Measurements from ENCODE around the gene KPNA4. TPM values are rescaled to one million over a fixed set of nuclear protein-coding genes. Genes with fewer than 3 reads are reported as not detected.

KPNA4 gene
- total RNA-seq, 6 experiments from 2014 or later, result 14.4 to 32.5 (median 18.9) TPM

DNA sequence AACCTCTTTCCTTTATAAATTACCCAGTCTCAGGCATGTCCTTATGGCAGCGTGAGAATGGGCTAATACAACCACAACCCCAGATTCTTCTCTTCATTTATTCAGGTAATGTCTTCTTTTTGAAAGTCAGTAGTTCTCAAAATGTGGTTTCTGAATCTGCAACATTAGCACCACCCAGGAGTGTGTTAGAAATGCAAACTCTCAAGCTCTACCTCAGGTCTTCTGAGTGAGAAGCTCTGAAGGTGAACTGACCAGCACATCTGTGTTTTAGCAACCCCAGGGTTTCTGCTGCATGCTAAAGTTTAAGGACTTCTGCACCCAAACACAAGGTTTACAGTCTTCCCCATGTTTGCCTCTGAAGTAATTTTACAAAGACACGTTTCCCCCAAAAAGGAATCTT, 93.5 kb downstream of the KPNA4 start:
- H3K4me3 ChIP-seq, result no peak overlapping the region
- no peaks in the 10 kb centered on the region for H3K36me3 ChIP-seq
- intact Hi-C loops (cut with DNase I), result no loop called here
- H3K27me3 ChIP-seq, result no peaks in the 10 kb centered on the region
- no peaks in the 10 kb centered on the region for H3K9me3 ChIP-seq
- 52% methylated on average over 2 of the region's 2 CpGs for WGBS (ENCODE audit: insufficient coverage, low coverage, low lambda C conversion rate, missing lambda C conversion rate)
- TF ChIP-seq, protein P1, sequence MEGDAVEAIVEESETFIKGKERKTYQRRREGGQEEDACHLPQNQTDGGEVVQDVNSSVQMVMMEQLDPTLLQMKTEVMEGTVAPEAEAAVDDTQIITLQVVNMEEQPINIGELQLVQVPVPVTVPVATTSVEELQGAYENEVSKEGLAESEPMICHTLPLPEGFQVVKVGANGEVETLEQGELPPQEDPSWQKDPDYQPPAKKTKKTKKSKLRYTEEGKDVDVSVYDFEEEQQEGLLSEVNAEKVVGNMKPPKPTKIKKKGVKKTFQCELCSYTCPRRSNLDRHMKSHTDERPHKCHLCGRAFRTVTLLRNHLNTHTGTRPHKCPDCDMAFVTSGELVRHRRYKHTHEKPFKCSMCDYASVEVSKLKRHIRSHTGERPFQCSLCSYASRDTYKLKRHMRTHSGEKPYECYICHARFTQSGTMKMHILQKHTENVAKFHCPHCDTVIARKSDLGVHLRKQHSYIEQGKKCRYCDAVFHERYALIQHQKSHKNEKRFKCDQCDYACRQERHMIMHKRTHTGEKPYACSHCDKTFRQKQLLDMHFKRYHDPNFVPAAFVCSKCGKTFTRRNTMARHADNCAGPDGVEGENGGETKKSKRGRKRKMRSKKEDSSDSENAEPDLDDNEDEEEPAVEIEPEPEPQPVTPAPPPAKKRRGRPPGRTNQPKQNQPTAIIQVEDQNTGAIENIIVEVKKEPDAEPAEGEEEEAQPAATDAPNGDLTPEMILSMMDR (IDR thresholded peaks at IDR 0.05), result no peak
- TF ChIP-seq POLR2A (IDR thresholded peaks at IDR 0.05), result no peak
- no peak overlapping the region for H3K27ac ChIP-seq
- ATAC-seq, result no peak
- peaks cover 0 to 5% (median 0%) of the 10 kb centered on the region in 4 donors for H3K4me1 ChIP-seq
- DNase-seq, result no peak

- intact Hi-C loops (cut with DNase I), result no loop called here
- no peak for ATAC-seq
Observed at GRCh38 chr3:160470181-160470580, 95.2 kb downstream of the KPNA4 start.

GRCh38 chr3:160464971-160465370, 100.4 kb downstream of the KPNA4 start:
- Histone ChIP-seq H3K36me3 (no peaks in the 10 kb centered on the region), H3K4me1 (no peaks in the 10 kb centered on the region), H3K27me3 (no peaks in the 10 kb centered on the region), H3K27ac (no peak overlapping the region), H3K9me3 (no peaks in the 10 kb centered on the region), H3K4me3 (no peak overlapping the region)
- TF ChIP-seq POLR2A (IDR thresholded peaks at IDR 0.05), result no peak
- TF ChIP-seq, protein P1 (IDR thresholded peaks at IDR 0.05), result no peak
- no peak for DNase-seq
- intact Hi-C loops (cut with DNase I), result no loop called here
- WGBS (ENCODE audit: insufficient coverage, low coverage, low lambda C conversion rate, missing lambda C conversion rate), result 61% methylated on average over 1 of the region's 1 CpG
- no peak for ATAC-seq

More at GRCh38 chr3:160470181-160470580, 95.2 kb downstream of the KPNA4 start:
- Histone ChIP-seq H3K4me3 (no peak overlapping the region), H3K9me3 (no peaks in the 10 kb centered on the region), H3K27ac (no peak overlapping the region), H3K36me3 (no peaks in the 10 kb centered on the region), H3K4me1 (peaks cover 0 to 5% (median 0%) of the 10 kb centered on the region in 4 donors), H3K27me3 (no peaks in the 10 kb centered on the region)
- no peak for DNase-seq
- TF ChIP-seq, protein P1 (IDR thresholded peaks at IDR 0.05), result no peak
- TF ChIP-seq POLR2A (IDR thresholded peaks at IDR 0.05), result no peak
- no CpG with 5 or more reads among the region's 5 CpGs for WGBS (ENCODE audit: insufficient coverage, low coverage, low lambda C conversion rate, missing lambda C conversion rate)

DNA sequence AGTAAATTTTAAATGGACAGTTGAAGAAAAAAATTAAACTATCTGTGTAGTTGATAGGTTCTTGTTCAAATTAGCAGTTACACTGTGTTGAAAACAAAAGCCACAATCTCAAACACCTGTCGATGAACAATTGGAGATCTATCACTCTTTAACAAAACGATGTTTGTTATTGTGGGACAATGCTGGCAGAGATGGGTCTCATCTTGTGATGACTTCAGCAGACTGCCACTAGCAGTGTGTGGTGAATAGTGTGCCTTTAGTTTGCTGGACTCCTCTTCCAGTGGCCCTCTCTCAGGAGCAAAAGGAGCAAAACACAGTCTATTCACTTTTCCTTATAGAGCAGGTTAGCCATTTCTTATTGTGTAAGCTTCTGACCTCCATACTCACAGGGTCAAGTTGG, 101.0 kb downstream of the KPNA4 start:
- H3K4me3 ChIP-seq, result no peak overlapping the region
- intact Hi-C loops (cut with DNase I), result no loop called here
- H3K4me1 ChIP-seq, result no peaks in the 10 kb centered on the region
- no peaks in the 10 kb centered on the region for H3K9me3 ChIP-seq
- no peak for DNase-seq
- TF ChIP-seq, protein P1 (IDR thresholded peaks at IDR 0.05), result no peak
- no peak for TF ChIP-seq POLR2A (IDR thresholded peaks at IDR 0.05)
- H3K36me3 ChIP-seq, result no peaks in the 10 kb centered on the region
- 98% methylated on average over 2 of the region's 2 CpGs for WGBS (ENCODE audit: insufficient coverage, low coverage, low lambda C conversion rate, missing lambda C conversion rate)
- ATAC-seq, result no peak
- H3K27me3 ChIP-seq, result no peaks in the 10 kb centered on the region
- H3K27ac ChIP-seq, result no peak overlapping the region

GRCh38 chr3:160460033-160460432, 105.3 kb downstream of the KPNA4 start:
- Histone ChIP-seq H3K27ac (no peak overlapping the region), H3K36me3 (no peaks in the 10 kb centered on the region), H3K4me3 (no peak overlapping the region), H3K27me3 (no peaks in the 10 kb centered on the region), H3K9me3 (no peaks in the 10 kb centered on the region), H3K4me1 (no peaks in the 10 kb centered on the region)
- DNase-seq, result no peak
- intact Hi-C loops (cut with DNase I), result no loop called here
- ATAC-seq, result no peak
- TF ChIP-seq, protein P1 (IDR thresholded peaks at IDR 0.05), result no peak
- no peak for TF ChIP-seq POLR2A (IDR thresholded peaks at IDR 0.05)
- WGBS (ENCODE audit: insufficient coverage, low coverage, low lambda C conversion rate, missing lambda C conversion rate), result 80% methylated on average over 2 of the region's 3 CpGs
